Nephron progenitor cell (in vitro differentiated cells): ENCODE data around the gene TMEM225.
"Not testable (repeated sequence)": the region's sequence is repeated elsewhere in the genome, so short reads cannot be mapped to it uniquely, and the experiment has no call there.

ENCODE experiments used
- DNase-seq: peaks from one replicate; pipeline ENCODE4 v3.0.0; 2021
- H3K27ac Mint-ChIP-seq: 2 replicates; pipeline ENCODE4 v1.8.0; 2021; ENCODE audit warnings: mild to moderate bottlenecking, moderate library complexity, mixed read lengths
- H3K27me3 Mint-ChIP-seq: 2 replicates; pipeline ENCODE4 v1.8.0; 2021; ENCODE audit warnings: mild to moderate bottlenecking, low read depth, mixed read lengths; ENCODE audit not compliant: poor library complexity
- H3K36me3 Mint-ChIP-seq: 2 replicates; pipeline ENCODE4 v1.8.0; 2021; ENCODE audit warnings: low read depth, mixed read lengths
- H3K4me1 Mint-ChIP-seq: 2 replicates; pipeline ENCODE4 v1.8.0; 2021; ENCODE audit warnings: mixed read lengths
- H3K4me3 Mint-ChIP-seq: 2 replicates; pipeline ENCODE4 v1.8.0; 2021; ENCODE audit warnings: mild to moderate bottlenecking, moderate library complexity, mixed read lengths
- H3K9me3 Mint-ChIP-seq: 2 replicates; pipeline ENCODE4 v1.8.0; 2021; ENCODE audit warnings: mild to moderate bottlenecking, moderate library complexity, mixed read lengths
- CTCF ChIP-seq: fragments of 200-600 bp; sonication (generic); IDR thresholded peaks from 2 replicates; pipeline ENCODE4 v1.5.0; 2021; ENCODE audit warnings: antibody characterized with exemption

Gene TMEM225

GRCh38 chr11:123901867-123902266, 16.4 kb upstream of the TMEM225 start, which contains the start of gene OR8D4:
OR8D4 (plus strand) TSS chr11:123902167; CDS start chr11:123906432, 4,265 bp downstream.
- TF ChIP-seq CTCF = no peak
- DNase-seq = no peak
- Mint-ChIP-seq H3K9me3 (no peaks in the 10 kb centered on the region), H3K4me3 (no peak within 1 kb of the TSS), H3K4me1 (no peaks in the 10 kb centered on the region), H3K36me3 (no peaks in the 10 kb centered on the region), H3K27ac (no peak within 1 kb of the TSS), H3K27me3 (no peaks in the 10 kb centered on the region)

GRCh38 chr11:123899792-123900191, 14.3 kb upstream of the TMEM225 start:
- Mint-ChIP-seq H3K4me1 (no peaks in the 10 kb centered on the region), H3K36me3 (no peaks in the 10 kb centered on the region), H3K9me3 (no peaks in the 10 kb centered on the region), H3K4me3 (no peak overlapping the region), H3K27ac (no peak overlapping the region), H3K27me3 (peaks cover 3% of the 10 kb centered on the region)
- no peak for DNase-seq
- no peak for TF ChIP-seq CTCF

- Mint-ChIP-seq H3K4me1 (no peaks in the 10 kb centered on the region), H3K27ac (no peak overlapping the region), H3K36me3 (no peaks in the 10 kb centered on the region), H3K27me3 (peaks cover 3% of the 10 kb centered on the region), H3K9me3 (no peaks in the 10 kb centered on the region), H3K4me3 (no peak overlapping the region)
- no peak for DNase-seq
- TF ChIP-seq CTCF = no peak
Measured at GRCh38 chr11:123892031-123892430, 6.6 kb upstream of the TMEM225 start.

GRCh38 chr11:123880912-123881311, 4.6 kb downstream of the TMEM225 start:
- H3K4me3 Mint-ChIP-seq = no peak overlapping the region
- H3K36me3 Mint-ChIP-seq = no peaks in the 10 kb centered on the region
- no peaks in the 10 kb centered on the region for H3K27me3 Mint-ChIP-seq
- peaks cover 8% of the 10 kb centered on the region for H3K4me1 Mint-ChIP-seq
- peaks cover 8% of the 10 kb centered on the region for H3K9me3 Mint-ChIP-seq
- TF ChIP-seq CTCF = no peak
- H3K27ac Mint-ChIP-seq = no peak overlapping the region
- no peak for DNase-seq

- not testable (repeated sequence) for H3K27me3 Mint-ChIP-seq, H3K36me3 Mint-ChIP-seq, DNase-seq, H3K27ac Mint-ChIP-seq, H3K4me3 Mint-ChIP-seq, H3K4me1 Mint-ChIP-seq, H3K9me3 Mint-ChIP-seq
Measured at GRCh38 chr11:123867795-123868194, 17.7 kb downstream of the TMEM225 start.

GRCh38 chr11:123865293-123865692, 20.2 kb downstream of the TMEM225 start:
- not testable (repeated sequence) for H3K27me3 Mint-ChIP-seq, H3K4me1 Mint-ChIP-seq, H3K27ac Mint-ChIP-seq, DNase-seq, H3K9me3 Mint-ChIP-seq, H3K4me3 Mint-ChIP-seq, H3K36me3 Mint-ChIP-seq

GRCh38 chr11:123859731-123860130, 25.7 kb downstream of the TMEM225 start:
- no peak for DNase-seq
- H3K4me1 Mint-ChIP-seq = no peaks in the 10 kb centered on the region
- no peak for TF ChIP-seq CTCF
- H3K36me3 Mint-ChIP-seq = no peaks in the 10 kb centered on the region
- peaks cover 16% of the 10 kb centered on the region for H3K9me3 Mint-ChIP-seq
- no peaks in the 10 kb centered on the region for H3K27me3 Mint-ChIP-seq
- no peak overlapping the region for H3K27ac Mint-ChIP-seq
- H3K4me3 Mint-ChIP-seq = no peak overlapping the region
